PC-9 (cell line): ENCODE results near the gene FGF19.

Experiments
- EZH2 ChIP-seq: fragments of 200-600 bp; sonication (generic); IDR thresholded peaks from 2 replicates; pipeline ENCODE4 v1.8.0; 2017; ENCODE audit warnings: antibody characterized with exemption, low read depth
- TF ChIP-seq, protein P1 (sequence below): fragments of 200-600 bp; sonication (generic); conservative IDR thresholded peaks from 2 replicates; pipeline ENCODE4 v1.6.1; 2017; ENCODE audit warnings: mixed run types, antibody characterized with exemption, mild to moderate bottlenecking, moderate library complexity

DNA sequence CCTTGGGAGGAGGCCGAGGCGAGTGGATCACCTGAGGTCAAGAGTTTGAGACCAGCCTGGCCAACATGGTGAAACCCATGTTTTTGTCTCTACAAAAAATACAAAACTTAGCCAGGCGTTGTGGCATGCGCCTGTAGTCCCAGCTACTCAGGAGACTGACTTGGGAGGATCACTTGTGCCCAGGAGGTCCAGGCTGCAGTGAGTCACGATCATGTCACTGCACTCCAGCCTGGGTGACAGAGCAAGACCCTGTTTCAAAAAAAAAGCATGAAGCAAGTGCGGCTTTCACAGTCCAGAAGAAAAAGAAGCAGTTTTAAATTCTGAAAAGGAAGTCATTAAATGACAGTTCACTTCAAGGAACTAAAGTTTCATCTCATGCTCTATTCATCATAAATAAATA lies 21.6 kb downstream of the FGF19 start:
- TF ChIP-seq, protein P1, sequence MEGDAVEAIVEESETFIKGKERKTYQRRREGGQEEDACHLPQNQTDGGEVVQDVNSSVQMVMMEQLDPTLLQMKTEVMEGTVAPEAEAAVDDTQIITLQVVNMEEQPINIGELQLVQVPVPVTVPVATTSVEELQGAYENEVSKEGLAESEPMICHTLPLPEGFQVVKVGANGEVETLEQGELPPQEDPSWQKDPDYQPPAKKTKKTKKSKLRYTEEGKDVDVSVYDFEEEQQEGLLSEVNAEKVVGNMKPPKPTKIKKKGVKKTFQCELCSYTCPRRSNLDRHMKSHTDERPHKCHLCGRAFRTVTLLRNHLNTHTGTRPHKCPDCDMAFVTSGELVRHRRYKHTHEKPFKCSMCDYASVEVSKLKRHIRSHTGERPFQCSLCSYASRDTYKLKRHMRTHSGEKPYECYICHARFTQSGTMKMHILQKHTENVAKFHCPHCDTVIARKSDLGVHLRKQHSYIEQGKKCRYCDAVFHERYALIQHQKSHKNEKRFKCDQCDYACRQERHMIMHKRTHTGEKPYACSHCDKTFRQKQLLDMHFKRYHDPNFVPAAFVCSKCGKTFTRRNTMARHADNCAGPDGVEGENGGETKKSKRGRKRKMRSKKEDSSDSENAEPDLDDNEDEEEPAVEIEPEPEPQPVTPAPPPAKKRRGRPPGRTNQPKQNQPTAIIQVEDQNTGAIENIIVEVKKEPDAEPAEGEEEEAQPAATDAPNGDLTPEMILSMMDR, result no peak
- no peak for TF ChIP-seq EZH2
